A549 (cell line): ENCODE data around the gene TRAF1.

ENCODE experiments used
- POLR2A ChIP-seq: IDR thresholded peaks from 2 replicates; pipeline ENCODE4 v1.6.1; 2012; ENCODE audit warnings: mild to moderate bottlenecking, low read length
- RNF2 ChIP-seq: fragments of 200-600 bp; sonication (generic); IDR thresholded peaks from 2 replicates; pipeline ENCODE4 v1.6.1; 2016; ENCODE audit warnings: low read depth, mild to moderate bottlenecking, antibody characterized with exemption, moderate library complexity, borderline replicate concordance
- TF ChIP-seq, protein P1 (sequence below): fragments of >200 bp; sonication (Bioruptor Twin); formaldehyde crosslinking; IDR thresholded peaks from 3 replicates; pipeline ENCODE4 v1.5.1; 2016
- TF ChIP-seq, protein P2 (sequence below): fragments of 450-650 bp; IDR thresholded peaks from 2 replicates; pipeline ENCODE4 v1.6.1; 2014; ENCODE audit warnings: antibody characterized with exemption

DNA sequence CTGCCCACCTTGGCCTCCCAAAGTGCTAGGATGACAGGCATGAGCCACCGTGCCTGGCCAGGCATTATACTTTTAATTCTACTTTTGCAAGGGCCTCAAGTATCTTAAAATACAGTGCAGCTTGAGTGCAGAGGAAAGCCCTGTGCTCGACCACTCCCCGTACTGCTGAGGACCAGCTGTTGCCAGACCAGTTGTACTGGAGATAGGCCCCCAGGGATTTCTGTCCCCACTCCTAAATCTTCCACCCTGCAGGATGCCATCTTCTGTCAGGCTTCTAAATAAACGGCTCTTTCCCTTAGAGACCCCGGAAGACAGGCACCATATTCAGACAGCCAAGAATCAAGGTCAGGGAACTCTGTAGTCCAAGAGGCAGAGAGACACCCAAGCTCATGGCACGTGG lies 67.2 kb downstream of the TRAF1 start:
- TF ChIP-seq RNF2 (no peak), POLR2A (no peak)
- TF ChIP-seq, protein P1, sequence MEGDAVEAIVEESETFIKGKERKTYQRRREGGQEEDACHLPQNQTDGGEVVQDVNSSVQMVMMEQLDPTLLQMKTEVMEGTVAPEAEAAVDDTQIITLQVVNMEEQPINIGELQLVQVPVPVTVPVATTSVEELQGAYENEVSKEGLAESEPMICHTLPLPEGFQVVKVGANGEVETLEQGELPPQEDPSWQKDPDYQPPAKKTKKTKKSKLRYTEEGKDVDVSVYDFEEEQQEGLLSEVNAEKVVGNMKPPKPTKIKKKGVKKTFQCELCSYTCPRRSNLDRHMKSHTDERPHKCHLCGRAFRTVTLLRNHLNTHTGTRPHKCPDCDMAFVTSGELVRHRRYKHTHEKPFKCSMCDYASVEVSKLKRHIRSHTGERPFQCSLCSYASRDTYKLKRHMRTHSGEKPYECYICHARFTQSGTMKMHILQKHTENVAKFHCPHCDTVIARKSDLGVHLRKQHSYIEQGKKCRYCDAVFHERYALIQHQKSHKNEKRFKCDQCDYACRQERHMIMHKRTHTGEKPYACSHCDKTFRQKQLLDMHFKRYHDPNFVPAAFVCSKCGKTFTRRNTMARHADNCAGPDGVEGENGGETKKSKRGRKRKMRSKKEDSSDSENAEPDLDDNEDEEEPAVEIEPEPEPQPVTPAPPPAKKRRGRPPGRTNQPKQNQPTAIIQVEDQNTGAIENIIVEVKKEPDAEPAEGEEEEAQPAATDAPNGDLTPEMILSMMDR = no peak
- TF ChIP-seq, protein P2, sequence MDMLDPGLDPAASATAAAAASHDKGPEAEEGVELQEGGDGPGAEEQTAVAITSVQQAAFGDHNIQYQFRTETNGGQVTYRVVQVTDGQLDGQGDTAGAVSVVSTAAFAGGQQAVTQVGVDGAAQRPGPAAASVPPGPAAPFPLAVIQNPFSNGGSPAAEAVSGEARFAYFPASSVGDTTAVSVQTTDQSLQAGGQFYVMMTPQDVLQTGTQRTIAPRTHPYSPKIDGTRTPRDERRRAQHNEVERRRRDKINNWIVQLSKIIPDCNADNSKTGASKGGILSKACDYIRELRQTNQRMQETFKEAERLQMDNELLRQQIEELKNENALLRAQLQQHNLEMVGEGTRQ = no peak
